WTC11 (cell line): ENCODE data around the gene EBP. TPM values are rescaled to one million over a fixed set of nuclear protein-coding genes. Genes with fewer than 3 reads are reported as not detected.

Experiments used
- ATAC-seq: fragments of 200-7000 bp; cut with Tn5 transposase; 2 replicates; pipeline ENCODE4 v1.10.0; 2021; ENCODE audit warnings: mild to moderate bottlenecking, moderate library complexity
- CTCF ChIA-PET: fragments of 300-600 bp; sonication (Branson Sonifier 250); formaldehyde crosslinking; loops from one replicate; lab custom pipeline; 2021; ENCODE audit warnings: antibody characterized with exemption; lab: Charles Lee
- POLR2A ChIA-PET: fragments of 350-600 bp; sonication (Branson Sonifier 250); formaldehyde crosslinking; loops from one replicate; lab custom pipeline; 2021; ENCODE audit warnings: antibody characterized with exemption; lab: Charles Lee
- DNase-seq: peaks from one replicate; pipeline ENCODE4 v3.0.0; 2021; ENCODE audit warnings: low spot score
- H3K27ac Mint-ChIP-seq: 2 replicates; pipeline ENCODE4 v1.8.0; 2021; ENCODE audit warnings: mixed read lengths
- H3K27me3 Mint-ChIP-seq: 2 replicates; pipeline ENCODE4 v1.8.0; 2021; ENCODE audit warnings: low read depth, mild to moderate bottlenecking, moderate library complexity, mixed read lengths
- H3K36me3 Mint-ChIP-seq: 2 replicates; pipeline ENCODE4 v1.8.0; 2021; ENCODE audit warnings: mixed read lengths
- H3K4me1 Mint-ChIP-seq: 2 replicates; pipeline ENCODE4 v1.8.0; 2022; ENCODE audit warnings: mixed read lengths
- H3K4me3 Mint-ChIP-seq: 2 replicates; pipeline ENCODE4 v1.8.0; 2021; ENCODE audit warnings: mild to moderate bottlenecking, moderate library complexity, mixed read lengths
- H3K9me3 Mint-ChIP-seq: 2 replicates; pipeline ENCODE4 v1.8.0; 2021; ENCODE audit warnings: mixed read lengths
- ARID4B ChIP-seq: sonication (generic); formaldehyde crosslinking; IDR thresholded peaks from 2 replicates; pipeline ENCODE4 v1.8.0; 2023; ENCODE audit warnings: missing genetic modification reagents, mild to moderate bottlenecking, borderline replicate concordance
- ELF4 ChIP-seq: sonication (generic); formaldehyde crosslinking; IDR thresholded peaks from 2 replicates; pipeline ENCODE4 v1.8.1; 2022; ENCODE audit warnings: low read depth, mild to moderate bottlenecking, moderate library complexity, missing genetic modification reagents
- ESRRA ChIP-seq: sonication (generic); formaldehyde crosslinking; IDR thresholded peaks from 2 replicates; pipeline ENCODE4 v1.8.1; 2022; ENCODE audit warnings: mild to moderate bottlenecking, missing genetic modification reagents, borderline replicate concordance
- FOXJ3 ChIP-seq: sonication (generic); formaldehyde crosslinking; IDR thresholded peaks from 2 replicates; pipeline ENCODE4 v1.9.0; 2021; ENCODE audit warnings: missing genetic modification reagents, mild to moderate bottlenecking, borderline replicate concordance
- GRHL2 ChIP-seq: fragments of 250-450 bp; sonication (Bioruptor Pico); IDR thresholded peaks from 2 replicates; pipeline ENCODE4 v1.8.0; 2022; ENCODE audit warnings: mild to moderate bottlenecking, moderate library complexity; ENCODE audit not compliant: insufficient replicate concordance, severe bottlenecking
- GTF2I ChIP-seq: fragments of 250-450 bp; sonication (Bioruptor Pico); conservative IDR thresholded peaks from 2 replicates; pipeline ENCODE4 v1.4.0; 2021; ENCODE audit warnings: mild to moderate bottlenecking
- JUN ChIP-seq: sonication (generic); formaldehyde crosslinking; IDR thresholded peaks from 2 replicates; pipeline ENCODE4 v1.8.0; 2023; ENCODE audit warnings: mild to moderate bottlenecking, missing genetic modification reagents
- KAT7 ChIP-seq: sonication (generic); formaldehyde crosslinking; IDR thresholded peaks from 2 replicates; pipeline ENCODE4 v1.8.1; 2023; ENCODE audit warnings: missing genetic modification reagents, mild to moderate bottlenecking, borderline replicate concordance
- NR2C2 ChIP-seq: sonication (generic); formaldehyde crosslinking; IDR thresholded peaks from 2 replicates; pipeline ENCODE4 v1.8.0; 2022; ENCODE audit warnings: mild to moderate bottlenecking, missing genetic modification reagents
- SOX15 ChIP-seq: fragments of 250-450 bp; sonication (Bioruptor Pico); IDR thresholded peaks from 2 replicates; pipeline ENCODE4 v1.9.0; 2021; ENCODE audit warnings: mild to moderate bottlenecking
- TEAD4 ChIP-seq: sonication (generic); formaldehyde crosslinking; IDR thresholded peaks from 2 replicates; pipeline ENCODE4 v1.8.0; 2022; ENCODE audit warnings: mild to moderate bottlenecking, missing genetic modification reagents
- TP53 ChIP-seq: sonication (generic); formaldehyde crosslinking; IDR thresholded peaks from 2 replicates; pipeline ENCODE4 v1.8.1; 2023; ENCODE audit warnings: mild to moderate bottlenecking, missing genetic modification reagents
- ZBTB21 ChIP-seq: sonication (generic); formaldehyde crosslinking; IDR thresholded peaks from 2 replicates; pipeline ENCODE4 v1.8.1; 2023; ENCODE audit warnings: mild to moderate bottlenecking, missing genetic modification reagents, borderline replicate concordance
- ZNF121 ChIP-seq: sonication (generic); formaldehyde crosslinking; IDR thresholded peaks from 2 replicates; pipeline ENCODE4 v1.8.0; 2023; ENCODE audit warnings: missing genetic modification reagents
- ZNF263 ChIP-seq: sonication (generic); formaldehyde crosslinking; IDR thresholded peaks from 2 replicates; pipeline ENCODE4 v1.8.1; 2022; ENCODE audit warnings: low read depth, mild to moderate bottlenecking, moderate library complexity, missing genetic modification reagents
- ZNF396 ChIP-seq: fragments of 250-450 bp; sonication (Bioruptor Pico); IDR thresholded peaks from 2 replicates; pipeline ENCODE4 v1.8.0; 2021; ENCODE audit warnings: mild to moderate bottlenecking, moderate library complexity, borderline replicate concordance
- ZNF425 ChIP-seq: fragments of 250-450 bp; sonication (Bioruptor Pico); conservative IDR thresholded peaks from 2 replicates; pipeline ENCODE4 v1.9.0; 2021; ENCODE audit warnings: mild to moderate bottlenecking
- ZNF671 ChIP-seq: fragments of 250-450 bp; sonication (Bioruptor Pico); IDR thresholded peaks from 2 replicates; pipeline ENCODE4 v1.8.0; 2021; ENCODE audit warnings: mild to moderate bottlenecking
- total RNA-seq: library from RNA; stranded (reverse); gene quantifications from 3 replicates; pipeline ENCODE4 v1.2.3, GENCODE V29; 2021
- TF ChIP-seq, protein P1 (sequence below): sonication (generic); formaldehyde crosslinking; IDR thresholded peaks from 2 replicates; pipeline ENCODE4 v1.8.1; 2022; ENCODE audit warnings: low read depth, missing genetic modification reagents, borderline replicate concordance
- TF ChIP-seq, protein P2 (sequence below): sonication (generic); formaldehyde crosslinking; IDR thresholded peaks from 2 replicates; pipeline ENCODE4 v1.8.0; 2023; ENCODE audit warnings: missing genetic modification reagents
- TF ChIP-seq, protein P3 (sequence below): fragments of 250-450 bp; sonication (Bioruptor Pico); IDR thresholded peaks from 2 replicates; pipeline ENCODE4 v2.1.2; 2022; ENCODE audit warnings: mild to moderate bottlenecking, moderate library complexity

EBP gene
- total RNA-seq, 1 experiment from 2014 or later: 129 TPM

DNA sequence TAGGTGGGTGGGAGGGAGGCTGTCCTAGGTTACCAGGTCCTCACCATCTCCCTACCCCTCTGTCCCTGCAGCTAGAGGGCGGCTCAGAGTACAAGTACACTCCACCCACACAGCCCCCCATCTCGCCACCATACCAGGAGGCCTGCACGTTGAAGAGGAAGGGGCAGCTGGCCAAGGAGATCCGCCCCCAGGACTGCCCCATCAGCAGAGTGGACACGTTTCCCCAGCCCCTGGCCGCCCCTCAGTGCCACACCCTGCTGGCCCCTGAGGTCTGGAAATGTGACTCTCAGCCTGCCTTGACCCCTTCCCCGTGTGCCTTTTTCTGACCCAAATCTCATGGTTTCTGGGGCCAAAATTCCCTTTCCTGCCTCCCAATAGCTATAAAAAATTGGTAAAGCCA is 39.1 kb upstream of the EBP start:
- Mint-ChIP-seq H3K36me3 (peaks cover 23% of the 10 kb centered on the region), H3K27me3 (no peaks in the 10 kb centered on the region), H3K4me3 (no peak overlapping the region), H3K9me3 (no peaks in the 10 kb centered on the region), H3K27ac (no peak overlapping the region), H3K4me1 (0 out of 2 replicates have a peak, but pooled peaks cover under 1% of the 10 kb centered on the region)
- TF ChIP-seq ZBTB21 (CRISPR knock-in tag) (no peak), ZNF396 (no peak), NR2C2 (CRISPR knock-in tag) (no peak), ZNF121 (no peak), ZNF263 (CRISPR knock-in tag) (no peak), ESRRA (CRISPR knock-in tag) (no peak), KAT7 (no peak), TEAD4 (CRISPR knock-in tag) (no peak), FOXJ3 (no peak)
- TF ChIP-seq, protein P1, sequence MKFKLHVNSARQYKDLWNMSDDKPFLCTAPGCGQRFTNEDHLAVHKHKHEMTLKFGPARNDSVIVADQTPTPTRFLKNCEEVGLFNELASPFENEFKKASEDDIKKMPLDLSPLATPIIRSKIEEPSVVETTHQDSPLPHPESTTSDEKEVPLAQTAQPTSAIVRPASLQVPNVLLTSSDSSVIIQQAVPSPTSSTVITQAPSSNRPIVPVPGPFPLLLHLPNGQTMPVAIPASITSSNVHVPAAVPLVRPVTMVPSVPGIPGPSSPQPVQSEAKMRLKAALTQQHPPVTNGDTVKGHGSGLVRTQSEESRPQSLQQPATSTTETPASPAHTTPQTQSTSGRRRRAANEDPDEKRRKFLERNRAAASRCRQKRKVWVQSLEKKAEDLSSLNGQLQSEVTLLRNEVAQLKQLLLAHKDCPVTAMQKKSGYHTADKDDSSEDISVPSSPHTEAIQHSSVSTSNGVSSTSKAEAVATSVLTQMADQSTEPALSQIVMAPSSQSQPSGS (CRISPR knock-in tag): no peak
- CTCF ChIA-PET: interaction anchor here (1.4 kb wide), 1 partner anchor 15 kb away, joined by 4 read pairs; no protein-coding TSS in a partner anchor
- no peak for ATAC-seq
- DNase-seq: no peak
- POLR2A ChIA-PET: no interaction called here

DNA sequence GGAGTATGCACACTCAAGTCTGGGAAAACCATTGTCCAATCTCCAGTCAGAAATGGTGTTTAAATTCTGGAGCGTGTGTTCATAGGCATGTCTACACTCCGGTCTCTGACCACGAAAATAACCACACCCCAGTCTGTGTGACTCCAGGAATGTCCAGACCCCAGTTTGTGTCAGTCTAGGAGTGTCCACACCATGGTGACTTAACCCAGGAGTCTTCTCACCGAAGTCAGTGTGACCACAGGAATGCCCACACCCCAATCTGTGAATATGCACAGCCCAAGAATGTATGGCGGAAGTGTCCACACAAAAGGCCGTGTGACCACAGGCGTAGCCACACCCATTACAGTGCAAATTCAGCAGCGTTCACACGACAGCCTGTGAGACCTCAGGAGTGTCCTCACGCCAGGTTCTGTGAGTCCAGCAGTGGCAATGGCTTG is 34.2 kb upstream of the EBP start:
- ChIA-PET POLR2A (interaction anchor here (0.6 kb wide), 1 partner anchor 81 kb away, joined by 3 read pairs; no protein-coding TSS in a partner anchor), CTCF (no interaction called here)

More for the DNA sequence above, 34.2 kb upstream of the EBP start:
- H3K27me3 Mint-ChIP-seq: no peaks in the 10 kb centered on the region
- H3K36me3 Mint-ChIP-seq: peaks cover 10% of the 10 kb centered on the region; the same call in 1 of the 2 replicates
- no peak for TF ChIP-seq ZNF425 (CRISPR knock-in tag)
- TF ChIP-seq ARID4B (CRISPR knock-in tag): no peak
- TF ChIP-seq ELF4 (CRISPR knock-in tag): no peak
- TF ChIP-seq, protein P2, sequence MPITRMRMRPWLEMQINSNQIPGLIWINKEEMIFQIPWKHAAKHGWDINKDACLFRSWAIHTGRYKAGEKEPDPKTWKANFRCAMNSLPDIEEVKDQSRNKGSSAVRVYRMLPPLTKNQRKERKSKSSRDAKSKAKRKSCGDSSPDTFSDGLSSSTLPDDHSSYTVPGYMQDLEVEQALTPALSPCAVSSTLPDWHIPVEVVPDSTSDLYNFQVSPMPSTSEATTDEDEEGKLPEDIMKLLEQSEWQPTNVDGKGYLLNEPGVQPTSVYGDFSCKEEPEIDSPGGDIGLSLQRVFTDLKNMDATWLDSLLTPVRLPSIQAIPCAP (CRISPR knock-in tag): no peak
- TF ChIP-seq SOX15 (CRISPR knock-in tag): no peak
- no peak for TF ChIP-seq TP53
- no peak for TF ChIP-seq JUN
- no peak for TF ChIP-seq GTF2I (CRISPR knock-in tag)
- no peak for TF ChIP-seq ZNF671 (CRISPR knock-in tag)
- TF ChIP-seq, protein P3, sequence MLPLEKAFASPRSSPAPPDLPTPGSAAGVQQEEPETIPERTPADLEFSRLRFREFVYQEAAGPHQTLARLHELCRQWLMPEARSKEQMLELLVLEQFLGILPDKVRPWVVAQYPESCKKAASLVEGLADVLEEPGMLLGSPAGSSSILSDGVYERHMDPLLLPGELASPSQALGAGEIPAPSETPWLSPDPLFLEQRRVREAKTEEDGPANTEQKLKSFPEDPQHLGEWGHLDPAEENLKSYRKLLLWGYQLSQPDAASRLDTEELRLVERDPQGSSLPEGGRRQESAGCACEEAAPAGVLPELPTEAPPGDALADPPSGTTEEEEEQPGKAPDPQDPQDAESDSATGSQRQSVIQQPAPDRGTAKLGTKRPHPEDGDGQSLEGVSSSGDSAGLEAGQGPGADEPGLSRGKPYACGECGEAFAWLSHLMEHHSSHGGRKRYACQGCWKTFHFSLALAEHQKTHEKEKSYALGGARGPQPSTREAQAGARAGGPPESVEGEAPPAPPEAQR: no peak
- no peak for TF ChIP-seq GRHL2
- H3K9me3 Mint-ChIP-seq: no peaks in the 10 kb centered on the region
- no peaks in the 10 kb centered on the region for H3K4me1 Mint-ChIP-seq
- ATAC-seq: no peak
- H3K27ac Mint-ChIP-seq: no peak overlapping the region
- no peak overlapping the region for H3K4me3 Mint-ChIP-seq
- DNase-seq: no peak
